IMR-90 (cell line): ENCODE results near the gene MT1G. TPM values are rescaled to one million over a fixed set of nuclear protein-coding genes. Genes with fewer than 3 reads are reported as not detected.

ENCODE experiments used
- ATAC-seq: fragments of 200-7000 bp; cut with Tn5 transposase; 2 replicates; pipeline ENCODE4 v1.9.1; 2020; ENCODE audit warnings: low read depth, mild to moderate bottlenecking, moderate library complexity
- BruUV-seq: library from RNA; stranded (reverse); fragments of 400-500 nt; replicated peaks from 2 replicates; lab custom pipeline; 2021; lab: Mats Ljungman, UMichigan
- CTCF ChIA-PET: fragments of 300-600 bp; formaldehyde crosslinking; extraction: SDS; loops from one replicate; lab custom pipeline; 2021; ENCODE audit warnings: antibody characterized with exemption; lab: Yijun Ruan, JAX
- POLR2A ChIA-PET: fragments of 300-600 bp; sonication (Branson Sonifier 250); formaldehyde crosslinking; loops from one replicate; lab custom pipeline; 2022; ENCODE audit warnings: antibody characterized with exemption; ENCODE audit not compliant: unreplicated experiment; lab: Charles Lee
- DNase-seq: peaks from one replicate; pipeline ENCODE4 v3.0.0; 2013
- H2AFZ ChIP-seq: replicated peaks from 2 replicates; pipeline ENCODE3; 2013; ENCODE audit warnings: low read length, mild to moderate bottlenecking; ENCODE audit not compliant: poor library complexity
- H2AK5ac ChIP-seq: 2 replicates; pipeline ENCODE4 v1.6.1; 2013; ENCODE audit warnings: low read depth, low read length, inconsistent platforms
- H2AK9ac ChIP-seq: replicated peaks from 2 replicates; pipeline ENCODE3; 2013; ENCODE audit warnings: mild to moderate bottlenecking, low read depth, low read length, moderate library complexity; ENCODE audit not compliant: poor library complexity
- H2BK120ac ChIP-seq: 2 replicates; pipeline ENCODE4 v1.6.1; 2013; ENCODE audit warnings: low read depth, low read length, inconsistent platforms
- H2BK15ac ChIP-seq: 3 replicates; pipeline ENCODE4 v1.6.1; 2013; ENCODE audit warnings: low read depth, low read length, inconsistent platforms
- H2BK20ac ChIP-seq: 2 replicates; pipeline ENCODE4 v1.6.1; 2013; ENCODE audit warnings: low read depth, mild to moderate bottlenecking, inconsistent platforms, low read length, moderate library complexity
- H2BK5ac ChIP-seq: 2 replicates; pipeline ENCODE4 v1.6.1; 2013; ENCODE audit warnings: mild to moderate bottlenecking, low read depth, low read length, inconsistent platforms; ENCODE audit not compliant: poor library complexity, severe bottlenecking
- H3K14ac ChIP-seq: replicated peaks from 2 replicates; pipeline ENCODE4 v1.6.1; 2013; ENCODE audit warnings: low read depth, low read length, inconsistent platforms
- H3K18ac ChIP-seq: 2 replicates; pipeline ENCODE4 v1.6.1; 2013; ENCODE audit warnings: low read depth, low read length, control low read depth
- H3K23ac ChIP-seq: 2 replicates; pipeline ENCODE4 v1.6.1; 2013; ENCODE audit warnings: low read depth, low read length, inconsistent platforms
- H3K27ac ChIP-seq: 2 replicates; pipeline ENCODE4 v1.5.1; 2013; ENCODE audit warnings: mild to moderate bottlenecking, control low read depth, low read length; ENCODE audit not compliant: insufficient read depth
- H3K27me3 ChIP-seq: 2 replicates; pipeline ENCODE4 v1.6.1; 2013; ENCODE audit warnings: low read length; ENCODE audit not compliant: control insufficient read depth, insufficient read depth
- H3K36me3 ChIP-seq: 2 replicates; pipeline ENCODE4 v1.6.1; 2013; ENCODE audit warnings: low read length, mixed read lengths; ENCODE audit not compliant: control insufficient read depth, insufficient read depth
- H3K4ac ChIP-seq: 2 replicates; pipeline ENCODE4 v1.6.1; 2013; ENCODE audit warnings: low read depth, low read length, inconsistent platforms
- H3K4me1 ChIP-seq: 2 replicates; pipeline ENCODE4 v1.6.1; 2013; ENCODE audit warnings: low read length, mixed read lengths; ENCODE audit not compliant: control insufficient read depth, insufficient read depth
- H3K4me2 ChIP-seq: 2 replicates; pipeline ENCODE4 v1.6.1; 2013; ENCODE audit warnings: low read depth, mild to moderate bottlenecking, control low read depth, low read length, moderate library complexity
- H3K4me3 ChIP-seq: 2 replicates; pipeline ENCODE4 v1.5.1; 2013; ENCODE audit warnings: low read depth, mild to moderate bottlenecking, control low read depth, low read length, moderate library complexity; ENCODE audit not compliant: insufficient read depth
- H3K56ac ChIP-seq: 2 replicates; pipeline ENCODE4 v1.6.1; 2013; ENCODE audit warnings: low read length, inconsistent platforms; ENCODE audit not compliant: insufficient read depth; ENCODE audit errors: extremely low read depth
- H3K79me1 ChIP-seq, 2 experiments: 2 replicates each; pipeline ENCODE4 v1.6.1; 2013; ENCODE audit warnings: low read length in 2 of 2, inconsistent platforms in 1 of 2, low read depth in 1 of 2
- H3K9ac ChIP-seq: 2 replicates; pipeline ENCODE4 v1.6.1; 2013; ENCODE audit warnings: low read depth, low read length, control low read depth
- H3K9me1 ChIP-seq: 2 replicates; pipeline ENCODE4 v1.6.1; 2013; ENCODE audit warnings: low read length, inconsistent platforms; ENCODE audit not compliant: insufficient read depth
- H3K9me3 ChIP-seq: 2 replicates; pipeline ENCODE4 v1.6.1; 2013; ENCODE audit warnings: low read length; ENCODE audit not compliant: control insufficient read depth, insufficient read depth
- H4K20me1 ChIP-seq: 2 replicates; pipeline ENCODE4 v1.6.1; 2013; ENCODE audit warnings: low read length, inconsistent platforms; ENCODE audit not compliant: insufficient read depth
- H4K5ac ChIP-seq: 2 replicates; pipeline ENCODE4 v1.6.1; 2013; ENCODE audit warnings: mild to moderate bottlenecking, low read depth, low read length, control low read depth
- H4K8ac ChIP-seq, 2 experiments: 2 replicates each; pipeline ENCODE4 v1.6.1; 2013; ENCODE audit warnings: low read depth in 2 of 2, low read length in 2 of 2, control low read depth in 1 of 2, inconsistent platforms in 1 of 2
- H4K91ac ChIP-seq: 2 replicates; pipeline ENCODE4 v1.6.1; 2013; ENCODE audit warnings: low read depth, low read length, inconsistent platforms; ENCODE audit not compliant: insufficient read depth
- BHLHE40 ChIP-seq: fragments of 150-350 bp; IDR thresholded peaks from 2 replicates; pipeline ENCODE4 v1.6.1; 2016; ENCODE audit warnings: mild to moderate bottlenecking, low read depth, low read length
- CEBPB ChIP-seq: IDR thresholded peaks from 2 replicates; pipeline ENCODE4 v1.6.1; 2012; ENCODE audit warnings: low read depth, low read length, improper control_type of control experiment
- ELK1 ChIP-seq: fragments of 150-350 bp; IDR thresholded peaks from 2 replicates; pipeline ENCODE4 v1.6.1; 2016; ENCODE audit warnings: low read depth, mild to moderate bottlenecking, low read length, moderate library complexity, borderline replicate concordance
- FOS ChIP-seq: fragments of 150-350 bp; IDR thresholded peaks from 2 replicates; pipeline ENCODE4 v1.6.1; 2016; ENCODE audit warnings: low read depth, low read length
- MAFK ChIP-seq: IDR thresholded peaks from 2 replicates; pipeline ENCODE4 v1.6.1; 2012; ENCODE audit warnings: low read depth, low read length, improper control_type of control experiment
- MAZ ChIP-seq: IDR thresholded peaks from 2 replicates; pipeline ENCODE4 v1.6.1; 2012; ENCODE audit warnings: low read depth, mild to moderate bottlenecking, low read length, improper control_type of control experiment, moderate library complexity, borderline replicate concordance
- MXI1 ChIP-seq: IDR thresholded peaks from 2 replicates; pipeline ENCODE4 v1.6.1; 2012; ENCODE audit warnings: low read depth, mild to moderate bottlenecking, low read length, moderate library complexity, borderline replicate concordance
- NFE2L2 ChIP-seq: fragments of 150-350 bp; IDR thresholded peaks from 2 replicates; pipeline ENCODE4 v1.6.1; 2016; ENCODE audit warnings: low read depth, mild to moderate bottlenecking, low read length
- POLR2A ChIP-seq: IDR thresholded peaks from 2 replicates; pipeline ENCODE4 v1.6.1; 2012; ENCODE audit warnings: mild to moderate bottlenecking, low read depth, low read length
- RAD21 ChIP-seq: IDR thresholded peaks from 2 replicates; pipeline ENCODE4 v1.6.1; 2012; ENCODE audit warnings: low read length, improper control_type of control experiment
- RCOR1 ChIP-seq: IDR thresholded peaks from 2 replicates; pipeline ENCODE4 v1.6.1; 2012; ENCODE audit warnings: mild to moderate bottlenecking, low read length, improper control_type of control experiment; ENCODE audit not compliant: insufficient replicate concordance
- RFX5 ChIP-seq: IDR thresholded peaks from 2 replicates; pipeline ENCODE4 v1.8.0; 2012; ENCODE audit warnings: low read depth, mild to moderate bottlenecking, low read length, moderate library complexity
- SMC3 ChIP-seq: fragments of 150-350 bp; IDR thresholded peaks from 2 replicates; pipeline ENCODE4 v1.6.1; 2016; ENCODE audit warnings: low read depth, mild to moderate bottlenecking, antibody characterized with exemption, low read length, moderate library complexity
- WGBS, 2 experiments: methylation state at CpG; one replicate each; pipeline versions ENCODE4 v1.1.5 to v1.1.7; 2013; ENCODE audit warnings: missing lambda C conversion rate in 2 of 2; ENCODE audit not compliant: insufficient read length in 1 of 2; ENCODE audit errors: extremely low coverage in 2 of 2; 5-methylcytosine and 5-hydroxymethylcytosine counted together
- dilution Hi-C: fragments of 300-500 bp; cut with HindIII; formaldehyde crosslinking; loops from one replicate; pipeline ENCODE4 v1.14.3; 2018; ENCODE audit warnings: low sequenced_read_pairs; ENCODE audit not compliant: unreplicated experiment
- in situ Hi-C: fragments of 300-500 bp; cut with MboI; formaldehyde crosslinking; loops from 3 replicates; pipeline ENCODE4 v1.14.3; 2019; ENCODE audit warnings: low sequenced_read_pairs, inconsistent platforms, mixed read lengths
- intact Hi-C: fragments of 100-400 bp; cut with micrococcal nuclease; formaldehyde crosslinking; loops from 2 replicates; pipeline ENCODE4 v1.10.0; 2022
- polyA plus RNA-seq, 3 experiments: library from polyadenylated mRNA; depleted of rRNA; stranded (reverse); fragments of >200 nt; gene quantifications; 2 replicates each; pipeline ENCODE4 v1.2.3, GENCODE V29; 2012; ENCODE audit warnings: low replicate concordance in 1 of 3
- total RNA-seq: library from RNA; depleted of rRNA; stranded (reverse); fragments of >200 nt; gene quantifications from 2 replicates; pipeline ENCODE4 v1.2.3, GENCODE V29; 2012
- TF ChIP-seq, protein P1 (sequence below): conservative IDR thresholded peaks from 2 replicates; pipeline ENCODE4 v1.5.1; 2012; ENCODE audit warnings: mild to moderate bottlenecking, low read depth, low read length, improper control_type of control experiment
- TF ChIP-seq, protein P2 (sequence below): fragments of 150-350 bp; IDR thresholded peaks from 2 replicates; pipeline ENCODE4 v1.6.1; 2017; ENCODE audit warnings: mild to moderate bottlenecking, antibody characterized with exemption, low read length, low read depth

The MT1G gene
- total and polyA plus RNA-seq, 2 of the 4 experiments (the other 2 are of a cell fraction): 0.48 TPM; not detected in 1

DNA sequence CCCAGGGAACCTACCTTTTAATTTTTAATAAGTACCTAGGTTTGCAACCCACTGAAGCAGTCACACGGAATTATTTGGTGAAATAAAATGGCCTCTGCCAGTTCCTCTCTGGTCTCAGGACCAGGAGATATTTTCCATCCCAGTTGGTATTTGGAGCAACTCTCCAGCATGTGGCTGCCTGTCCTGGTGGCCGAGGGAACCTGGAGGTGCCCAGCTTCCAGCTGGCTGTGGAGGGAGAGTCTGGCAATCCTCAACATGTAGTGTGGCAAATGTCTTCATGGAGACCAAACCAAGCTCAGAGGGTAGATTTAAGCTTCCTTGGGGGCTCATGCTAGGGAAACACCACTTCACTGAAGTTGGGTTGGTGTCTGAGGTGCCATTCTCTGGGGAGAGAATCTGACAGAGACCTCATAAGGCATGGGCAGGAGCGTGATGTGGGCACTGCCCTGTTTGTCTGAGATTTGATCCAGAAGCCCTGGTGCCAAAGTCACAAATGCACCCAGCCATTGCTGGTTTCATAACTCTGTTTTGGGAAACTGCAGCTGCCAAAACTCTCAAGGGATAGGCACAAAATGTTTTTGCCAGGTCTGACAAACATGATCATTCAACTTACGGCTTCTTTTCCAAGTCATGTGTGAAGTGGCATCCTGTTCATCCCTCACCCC is 17.2 kb upstream of the MT1G start:
- Histone ChIP-seq H3K4me3 (no peak overlapping the region), H2BK15ac (no peak overlapping the region), H3K9ac (no peak overlapping the region), H2BK120ac (no peak overlapping the region), H2AK5ac (no peak overlapping the region), H3K4me2 (no peak overlapping the region), H3K4me1 (peaks cover 7% of the 10 kb centered on the region; the same call in 1 of the 2 replicates), H4K20me1 (no peaks in the 10 kb centered on the region), H3K27ac (no peak overlapping the region), H3K56ac (no peak overlapping the region), H2AFZ (no peak overlapping the region), H3K18ac (no peak overlapping the region), H2BK5ac (no peak overlapping the region), H3K4ac (no peak overlapping the region), H3K27me3 (no peaks in the 10 kb centered on the region), H4K91ac (no peak overlapping the region), H4K8ac (no peak overlapping the region), H4K5ac (no peak overlapping the region), H3K36me3 (no peaks in the 10 kb centered on the region; the same call in 1 of the 2 replicates), H2AK9ac (no peak overlapping the region), H3K14ac (no peak overlapping the region), H3K23ac (no peak overlapping the region), H3K9me3 (peaks cover 3% of the 10 kb centered on the region; the same call in 1 of the 2 replicates), H3K79me1 (peaks cover 3% of the 10 kb centered on the region in 2 experiments; a peak in 1 of 4 replicates), H2BK20ac (no peak overlapping the region), H3K9me1 (no peaks in the 10 kb centered on the region; the same call in 1 of the 2 replicates)
- ATAC-seq: no peak
- POLR2A ChIA-PET: no interaction called here
- BruUV-seq: no TSS peak
- CTCF ChIA-PET: no interaction called here
- no peak for DNase-seq
- in situ Hi-C loops: no loop called here
- 100% methylated on average over 1 of the region's 4 CpGs; no CpG with 5 or more reads in 1 of the 2 experiments for WGBS, 2 experiments
- dilution Hi-C loops: no loop called here
- intact Hi-C loops: loop anchor here (5.0 kb wide), 2 partner anchors 58 to 78 kb away; partner anchors contain the start of genes MT1E and MT2A
- TF ChIP-seq ELK1 (no peak), RFX5 (no peak), RCOR1 (no peak), FOS (no peak), MAZ (no peak), BHLHE40 (no peak), MXI1 (no peak), NFE2L2 (no peak), SMC3 (no peak), MAFK (no peak), RAD21 (no peak), POLR2A (no peak), CEBPB (no peak)
- TF ChIP-seq, protein P1, sequence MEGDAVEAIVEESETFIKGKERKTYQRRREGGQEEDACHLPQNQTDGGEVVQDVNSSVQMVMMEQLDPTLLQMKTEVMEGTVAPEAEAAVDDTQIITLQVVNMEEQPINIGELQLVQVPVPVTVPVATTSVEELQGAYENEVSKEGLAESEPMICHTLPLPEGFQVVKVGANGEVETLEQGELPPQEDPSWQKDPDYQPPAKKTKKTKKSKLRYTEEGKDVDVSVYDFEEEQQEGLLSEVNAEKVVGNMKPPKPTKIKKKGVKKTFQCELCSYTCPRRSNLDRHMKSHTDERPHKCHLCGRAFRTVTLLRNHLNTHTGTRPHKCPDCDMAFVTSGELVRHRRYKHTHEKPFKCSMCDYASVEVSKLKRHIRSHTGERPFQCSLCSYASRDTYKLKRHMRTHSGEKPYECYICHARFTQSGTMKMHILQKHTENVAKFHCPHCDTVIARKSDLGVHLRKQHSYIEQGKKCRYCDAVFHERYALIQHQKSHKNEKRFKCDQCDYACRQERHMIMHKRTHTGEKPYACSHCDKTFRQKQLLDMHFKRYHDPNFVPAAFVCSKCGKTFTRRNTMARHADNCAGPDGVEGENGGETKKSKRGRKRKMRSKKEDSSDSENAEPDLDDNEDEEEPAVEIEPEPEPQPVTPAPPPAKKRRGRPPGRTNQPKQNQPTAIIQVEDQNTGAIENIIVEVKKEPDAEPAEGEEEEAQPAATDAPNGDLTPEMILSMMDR: no peak
- TF ChIP-seq, protein P2, sequence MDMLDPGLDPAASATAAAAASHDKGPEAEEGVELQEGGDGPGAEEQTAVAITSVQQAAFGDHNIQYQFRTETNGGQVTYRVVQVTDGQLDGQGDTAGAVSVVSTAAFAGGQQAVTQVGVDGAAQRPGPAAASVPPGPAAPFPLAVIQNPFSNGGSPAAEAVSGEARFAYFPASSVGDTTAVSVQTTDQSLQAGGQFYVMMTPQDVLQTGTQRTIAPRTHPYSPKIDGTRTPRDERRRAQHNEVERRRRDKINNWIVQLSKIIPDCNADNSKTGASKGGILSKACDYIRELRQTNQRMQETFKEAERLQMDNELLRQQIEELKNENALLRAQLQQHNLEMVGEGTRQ: no peak
